ENCODE results near the gene TAMM41.
"Not testable (repeated sequence)": the region's sequence is repeated elsewhere in the genome, so short reads cannot be mapped to it uniquely, and the experiment has no call there.

The TAMM41 gene, protein sequence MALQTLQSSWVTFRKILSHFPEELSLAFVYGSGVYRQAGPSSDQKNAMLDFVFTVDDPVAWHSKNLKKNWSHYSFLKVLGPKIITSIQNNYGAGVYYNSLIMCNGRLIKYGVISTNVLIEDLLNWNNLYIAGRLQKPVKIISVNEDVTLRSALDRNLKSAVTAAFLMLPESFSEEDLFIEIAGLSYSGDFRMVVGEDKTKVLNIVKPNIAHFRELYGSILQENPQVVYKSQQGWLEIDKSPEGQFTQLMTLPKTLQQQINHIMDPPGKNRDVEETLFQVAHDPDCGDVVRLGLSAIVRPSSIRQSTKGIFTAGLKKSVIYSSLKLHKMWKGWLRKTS

DNA sequence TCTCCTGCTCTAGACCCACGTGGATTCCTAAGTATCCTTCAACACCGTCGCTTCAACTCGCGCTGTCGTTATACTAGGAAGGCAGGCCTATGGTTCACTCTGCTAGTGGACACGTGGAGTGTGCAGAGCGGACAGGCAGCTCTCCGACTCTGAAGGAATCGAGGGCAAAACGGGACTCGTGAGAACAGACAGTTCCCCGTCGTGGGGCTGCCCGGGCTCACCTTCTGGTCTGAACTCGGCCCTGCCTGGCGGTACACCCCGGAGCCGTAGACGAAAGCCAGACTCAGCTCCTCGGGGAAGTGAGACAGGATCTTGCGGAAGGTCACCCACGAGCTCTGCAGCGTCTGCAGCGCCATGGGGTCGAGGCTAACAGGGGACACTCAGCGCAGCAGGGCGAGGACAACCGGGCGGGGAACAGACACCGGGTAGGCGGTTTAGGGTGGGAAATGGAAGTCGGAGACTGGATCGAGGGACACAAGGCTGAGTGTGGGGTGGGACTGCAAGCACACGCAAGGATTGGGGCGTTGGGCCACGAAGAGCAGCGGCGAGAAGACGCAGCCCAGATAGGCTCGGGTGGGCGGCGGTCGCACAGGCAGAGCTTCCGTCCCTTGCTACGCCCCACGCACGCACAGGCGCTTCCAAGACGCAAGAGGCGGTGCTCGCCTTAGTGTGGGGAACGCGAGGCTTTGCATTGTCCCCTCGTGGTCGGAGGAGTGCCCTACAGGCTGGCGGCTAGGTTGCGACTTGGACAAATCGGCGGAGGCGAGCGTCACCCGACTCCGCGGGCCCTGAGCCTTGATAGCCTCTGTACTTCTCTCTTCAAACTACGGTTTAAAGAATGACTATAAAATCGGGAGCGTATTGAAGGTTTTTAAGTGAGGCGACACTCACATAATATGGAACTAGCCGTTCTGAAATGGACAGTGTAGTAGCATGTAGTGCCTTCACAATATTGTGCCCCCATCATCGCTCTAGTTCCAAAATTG is at the start of gene TAMM41:
TSS of gene TAMM41 (minus strand) at position 605 of the 986 bp plus-strand sequence. CDS start at position 356, 249 bp downstream.
- peaks cover 28% of the 10 kb centered on the region for H3K4me1 ChIP-seq
- H3K4me3 ChIP-seq (ENCODE audit: low read depth, low read length), result peak within 1 kb of the TSS; percentile 72
- TF ChIP-seq, protein P1, sequence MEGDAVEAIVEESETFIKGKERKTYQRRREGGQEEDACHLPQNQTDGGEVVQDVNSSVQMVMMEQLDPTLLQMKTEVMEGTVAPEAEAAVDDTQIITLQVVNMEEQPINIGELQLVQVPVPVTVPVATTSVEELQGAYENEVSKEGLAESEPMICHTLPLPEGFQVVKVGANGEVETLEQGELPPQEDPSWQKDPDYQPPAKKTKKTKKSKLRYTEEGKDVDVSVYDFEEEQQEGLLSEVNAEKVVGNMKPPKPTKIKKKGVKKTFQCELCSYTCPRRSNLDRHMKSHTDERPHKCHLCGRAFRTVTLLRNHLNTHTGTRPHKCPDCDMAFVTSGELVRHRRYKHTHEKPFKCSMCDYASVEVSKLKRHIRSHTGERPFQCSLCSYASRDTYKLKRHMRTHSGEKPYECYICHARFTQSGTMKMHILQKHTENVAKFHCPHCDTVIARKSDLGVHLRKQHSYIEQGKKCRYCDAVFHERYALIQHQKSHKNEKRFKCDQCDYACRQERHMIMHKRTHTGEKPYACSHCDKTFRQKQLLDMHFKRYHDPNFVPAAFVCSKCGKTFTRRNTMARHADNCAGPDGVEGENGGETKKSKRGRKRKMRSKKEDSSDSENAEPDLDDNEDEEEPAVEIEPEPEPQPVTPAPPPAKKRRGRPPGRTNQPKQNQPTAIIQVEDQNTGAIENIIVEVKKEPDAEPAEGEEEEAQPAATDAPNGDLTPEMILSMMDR (IDR thresholded peaks at IDR 0.05), result peak; percentile 89
- peaks cover 21% of the 10 kb centered on the region for H3K79me2 ChIP-seq
- H3K9me3 ChIP-seq (ENCODE audit: control insufficient read depth, low read length), result no peaks in the 10 kb centered on the region
- H3K9ac ChIP-seq, result peak within 1 kb of the TSS; percentile 49
- no peaks in the 10 kb centered on the region for H3K27me3 ChIP-seq (ENCODE audit: control insufficient read depth, insufficient read depth, low read length)
- no peaks in the 10 kb centered on the region for H3K36me3 ChIP-seq (ENCODE audit: control insufficient read depth, insufficient read depth, low read length)
- H2AFZ ChIP-seq, result peak within 1 kb of the TSS; percentile 93
- peak within 1 kb of the TSS; percentile 89 for H3K27ac ChIP-seq
- peak within 1 kb of the TSS; percentile 77 for H3K4me2 ChIP-seq (ENCODE audit: low read length)

DNA sequence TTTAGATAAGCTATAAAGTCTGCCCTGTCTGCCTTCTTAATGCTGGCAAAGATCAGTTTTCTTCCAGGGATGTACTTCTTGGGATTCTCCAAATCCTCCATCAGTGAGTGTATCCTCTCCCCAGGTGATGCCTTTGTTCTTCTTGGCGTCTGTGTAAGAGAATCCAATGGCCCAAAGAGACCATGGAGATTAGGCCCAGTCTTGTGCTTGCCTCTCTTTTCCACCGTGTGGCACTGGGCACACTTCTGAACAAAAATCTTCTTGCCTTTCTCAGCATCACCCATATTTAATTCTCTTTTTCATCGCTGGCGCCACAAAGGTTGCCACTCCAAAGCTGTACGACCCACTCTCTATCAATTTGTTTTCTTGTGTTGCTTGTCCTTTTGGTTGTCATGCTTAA is 32.2 kb upstream of the TAMM41 start:
- no peaks in the 10 kb centered on the region for H3K27me3 ChIP-seq (ENCODE audit: control insufficient read depth, insufficient read depth, low read length)
- H3K27ac ChIP-seq, result no peak overlapping the region
- H3K36me3 ChIP-seq (ENCODE audit: control insufficient read depth, insufficient read depth, low read length), result no peaks in the 10 kb centered on the region
- H3K9ac ChIP-seq, result no peak overlapping the region
- H3K4me3 ChIP-seq (ENCODE audit: low read depth, low read length), result no peak overlapping the region
- TF ChIP-seq, protein P1 (IDR thresholded peaks at IDR 0.05), result no peak
- no peak overlapping the region for H3K4me2 ChIP-seq (ENCODE audit: low read length)
- H3K9me3 ChIP-seq (ENCODE audit: control insufficient read depth, low read length), result no peaks in the 10 kb centered on the region
- H3K79me2 ChIP-seq, result no peaks in the 10 kb centered on the region
- H3K4me1 ChIP-seq, result no peaks in the 10 kb centered on the region
- no peak overlapping the region for H2AFZ ChIP-seq

DNA sequence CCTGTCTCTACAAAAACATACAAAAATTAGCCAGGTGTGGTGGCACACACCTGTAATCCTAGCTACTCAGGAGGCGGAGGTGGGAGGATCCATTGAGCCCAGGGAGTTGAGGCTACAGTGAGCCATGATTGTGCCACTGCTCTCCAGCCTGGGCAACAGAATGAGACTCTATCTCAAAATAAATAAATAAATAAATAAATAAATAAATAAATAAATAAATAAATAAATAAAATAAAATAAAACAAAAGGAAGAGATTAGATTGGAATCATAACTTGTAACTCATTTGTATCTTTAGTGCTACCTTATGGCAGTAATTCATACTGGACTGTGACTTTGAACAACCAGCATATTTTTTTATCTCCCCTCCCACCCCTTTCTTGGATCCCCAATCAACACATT is 28.0 kb upstream of the TAMM41 start:
- not testable (repeated sequence) for H3K9ac ChIP-seq; H3K4me3 ChIP-seq (ENCODE audit: low read depth, low read length); H2AFZ ChIP-seq; H3K27ac ChIP-seq; H3K27me3 ChIP-seq (ENCODE audit: control insufficient read depth, insufficient read depth, low read length); H3K9me3 ChIP-seq (ENCODE audit: control insufficient read depth, low read length); H3K36me3 ChIP-seq (ENCODE audit: control insufficient read depth, insufficient read depth, low read length); H3K79me2 ChIP-seq; H3K4me1 ChIP-seq; H3K4me2 ChIP-seq (ENCODE audit: low read length)

DNA sequence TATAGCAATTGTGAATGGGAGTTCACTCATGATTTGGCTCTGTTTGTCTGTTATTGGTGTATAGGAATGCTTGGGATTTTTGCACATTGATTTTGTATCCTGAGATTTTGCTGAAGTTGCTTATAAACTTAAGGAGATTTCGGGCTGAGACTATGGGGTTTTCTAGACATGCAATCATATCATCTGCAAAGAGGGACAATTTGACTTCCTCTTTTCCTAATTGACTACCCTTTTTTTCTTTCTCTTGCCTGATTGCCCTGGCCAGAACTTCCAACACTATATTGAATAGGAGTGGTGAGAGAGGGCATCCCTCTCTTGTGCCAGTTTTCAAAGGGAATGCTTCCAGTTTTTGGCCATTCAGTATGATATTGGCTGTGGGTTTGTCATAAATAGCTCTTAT is 17.1 kb upstream of the TAMM41 start:
- H3K27me3 ChIP-seq (ENCODE audit: control insufficient read depth, insufficient read depth, low read length); H3K4me3 ChIP-seq (ENCODE audit: low read depth, low read length); H3K9me3 ChIP-seq (ENCODE audit: control insufficient read depth, low read length); H3K79me2 ChIP-seq; H3K4me2 ChIP-seq (ENCODE audit: low read length); H2AFZ ChIP-seq; H3K9ac ChIP-seq; H3K27ac ChIP-seq; H3K36me3 ChIP-seq (ENCODE audit: control insufficient read depth, insufficient read depth, low read length): not testable (repeated sequence)
- H3K4me1 ChIP-seq, result peaks cover 16% of the 10 kb centered on the region

DNA sequence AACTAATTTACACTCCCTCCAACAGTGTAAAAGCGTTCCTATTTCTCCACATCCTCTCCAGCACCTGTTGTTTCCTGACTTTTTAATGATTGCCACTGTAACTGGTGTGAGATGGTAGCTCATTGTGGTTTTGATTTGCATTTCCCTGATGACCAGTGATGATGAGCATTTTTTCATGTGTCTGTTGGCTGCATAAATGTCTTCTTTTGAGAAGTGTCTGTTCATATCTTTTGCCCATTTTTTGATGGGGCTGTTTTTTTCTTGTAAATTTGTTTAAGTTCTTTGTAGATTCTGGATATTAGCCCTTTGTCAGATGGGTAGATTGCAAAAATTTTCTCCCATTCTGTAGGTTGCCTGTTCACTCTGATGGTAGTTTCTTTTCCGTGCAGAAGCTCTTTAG is 15.9 kb upstream of the TAMM41 start:
- H3K4me3 ChIP-seq (ENCODE audit: low read depth, low read length); H3K27ac ChIP-seq; H3K27me3 ChIP-seq (ENCODE audit: control insufficient read depth, insufficient read depth, low read length); H3K36me3 ChIP-seq (ENCODE audit: control insufficient read depth, insufficient read depth, low read length); H3K9me3 ChIP-seq (ENCODE audit: control insufficient read depth, low read length); H3K9ac ChIP-seq; H3K4me2 ChIP-seq (ENCODE audit: low read length); H2AFZ ChIP-seq; H3K79me2 ChIP-seq: not testable (repeated sequence)
- H3K4me1 ChIP-seq, result peaks cover 16% of the 10 kb centered on the region

DNA sequence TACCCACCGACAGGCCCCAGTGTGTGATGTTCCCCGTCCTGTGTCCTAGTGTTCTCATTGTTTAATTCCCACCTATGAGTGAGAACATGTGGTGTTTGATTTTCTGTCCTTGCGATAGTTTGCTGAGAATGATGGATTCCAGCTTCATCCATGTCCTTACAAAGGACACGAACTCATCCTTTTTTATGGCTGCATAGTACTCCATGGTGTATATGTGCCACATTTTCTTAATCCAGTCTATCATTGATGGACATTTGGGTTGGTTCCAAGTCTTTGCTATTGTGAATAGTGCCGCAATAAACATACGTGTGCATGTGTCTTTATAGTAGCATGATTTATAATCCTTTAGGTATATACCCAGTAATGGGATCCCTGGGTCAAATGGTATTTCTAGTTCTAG is 15.5 kb upstream of the TAMM41 start:
- not testable (repeated sequence) for H2AFZ ChIP-seq; H3K4me2 ChIP-seq (ENCODE audit: low read length); H3K79me2 ChIP-seq; H3K27ac ChIP-seq; H3K9me3 ChIP-seq (ENCODE audit: control insufficient read depth, low read length); H3K27me3 ChIP-seq (ENCODE audit: control insufficient read depth, insufficient read depth, low read length); H3K9ac ChIP-seq; H3K36me3 ChIP-seq (ENCODE audit: control insufficient read depth, insufficient read depth, low read length); H3K4me3 ChIP-seq (ENCODE audit: low read depth, low read length)
- H3K4me1 ChIP-seq, result peaks cover 16% of the 10 kb centered on the region

DNA sequence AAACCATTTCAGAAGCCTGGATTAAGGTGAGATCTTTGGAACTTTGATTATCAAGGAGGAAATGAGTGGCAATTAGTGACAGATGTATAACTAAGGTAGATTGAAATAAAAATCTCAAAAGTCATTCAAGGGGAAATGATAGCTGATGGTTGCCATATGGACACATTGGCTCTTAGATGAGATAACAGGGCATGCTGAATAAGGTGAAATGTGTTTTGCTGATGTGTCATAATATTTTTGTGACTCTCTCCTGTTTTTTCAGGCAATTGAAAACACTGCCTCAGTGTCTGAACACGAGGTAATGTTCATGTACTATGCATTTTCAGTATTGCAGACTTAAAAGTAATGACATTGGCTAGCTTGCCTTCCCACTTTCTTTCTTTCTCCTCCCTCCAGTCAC is 13.5 kb upstream of the TAMM41 start:
- not testable (repeated sequence) for H3K9ac ChIP-seq; H3K9me3 ChIP-seq (ENCODE audit: control insufficient read depth, low read length); H3K36me3 ChIP-seq (ENCODE audit: control insufficient read depth, insufficient read depth, low read length); H3K27me3 ChIP-seq (ENCODE audit: control insufficient read depth, insufficient read depth, low read length); H3K4me3 ChIP-seq (ENCODE audit: low read depth, low read length); H3K4me2 ChIP-seq (ENCODE audit: low read length); H3K79me2 ChIP-seq
- peaks cover 16% of the 10 kb centered on the region for H3K4me1 ChIP-seq
- peak overlapping the region; percentile 69 for H2AFZ ChIP-seq
- H3K27ac ChIP-seq, result peak overlapping the region; percentile 86

All from parathyroid adenoma (tissue), 2 donors.